GM12801 (cell line): ENCODE measurements around the gene PCMT1.

Experiments
- CTCF ChIP-seq: IDR thresholded peaks from one replicate; pipeline ENCODE4 v1.5.1; 2011; ENCODE audit warnings: control low read depth; ENCODE audit not compliant: insufficient read length; ENCODE audit errors: extremely low read depth

The PCMT1 gene

GRCh38 chr6:149813351-149813750, 63.8 kb downstream of the PCMT1 start:
- TF ChIP-seq CTCF, result no peak

- no peak for TF ChIP-seq CTCF
Measured at GRCh38 chr6:149815788-149816187, 66.2 kb downstream of the PCMT1 start.

GRCh38 chr6:149820506-149820905, 71.0 kb downstream of the PCMT1 start:
- no peak for TF ChIP-seq CTCF

GRCh38 chr6:149821492-149821891, 72.0 kb downstream of the PCMT1 start:
- TF ChIP-seq CTCF, result no peak

GRCh38 chr6:149823013-149823412, 73.5 kb downstream of the PCMT1 start:
- TF ChIP-seq CTCF, result no peak

- TF ChIP-seq CTCF, result no peak
Measured at GRCh38 chr6:149825292-149825691, 75.8 kb downstream of the PCMT1 start.

- no peak for TF ChIP-seq CTCF
Measured at GRCh38 chr6:149830731-149831307, 81.3 kb downstream of the PCMT1 start.

GRCh38 chr6:149831308-149831820, 81.8 kb downstream of the PCMT1 start:
- TF ChIP-seq CTCF, result no peak
